Common myeloid progenitor, CD34-positive (primary cell): ENCODE measurements around the gene ATP4B.

Experiments
- CTCF ChIA-PET: fragments of 350-600 bp; sonication (Branson Sonifier 250); formaldehyde crosslinking; loops from one replicate; lab custom pipeline; 2021; ENCODE audit warnings: antibody characterized with exemption; lab: Charles Lee
- POLR2A ChIA-PET: fragments of 350-600 bp; sonication (Branson Sonifier 250); formaldehyde crosslinking; loops from one replicate; lab custom pipeline; 2021; ENCODE audit warnings: antibody characterized with exemption; lab: Charles Lee
- DNase-seq, 3 donors: peaks; one replicate each; pipeline versions ENCODE4 v3.0.0 to v3.0.0-alpha.2; 2013
- H3K27ac ChIP-seq, 2 experiments: 1 replicate in 1 of 2; 2 replicates in 1 of 2; pipeline ENCODE4 v1.7.0; 2013; ENCODE audit warnings: inconsistent platforms in 2 of 2, low read length in 2 of 2, mild to moderate bottlenecking in 2 of 2, low read depth in 1 of 2, moderate library complexity in 1 of 2; ENCODE audit not compliant: severe bottlenecking in 2 of 2, insufficient read depth in 1 of 2, poor library complexity in 1 of 2
- H3K27me3 ChIP-seq, 5 experiments: replicated peaks in 2 of 5; 1 replicate in 3 of 5; 2 replicates in 2 of 5; pipeline versions ENCODE4 v1.6.1 to v1.7.0; 2013; ENCODE audit warnings: low read length in 4 of 5, mild to moderate bottlenecking in 2 of 5, moderate library complexity in 2 of 5, inconsistent platforms in 1 of 5; ENCODE audit not compliant: insufficient read depth in 5 of 5, control insufficient read depth in 4 of 5
- H3K36me3 ChIP-seq, 4 experiments: 1 replicate in 2 of 4; 2 replicates in 2 of 4; pipeline versions ENCODE4 v1.6.1 to v1.7.0; 2013; ENCODE audit warnings: low read length in 3 of 4, control low read depth in 1 of 4, mild to moderate bottlenecking in 1 of 4; ENCODE audit not compliant: control insufficient read depth in 4 of 4, insufficient read depth in 4 of 4
- H3K4me1 ChIP-seq, 4 experiments: 1 replicate in 3 of 4; 2 replicates in 1 of 4; pipeline versions ENCODE4 v1.6.1 to v1.7.1; 2013; ENCODE audit warnings: low read length in 3 of 4, mild to moderate bottlenecking in 3 of 4, control low read depth in 1 of 4, inconsistent platforms in 1 of 4, moderate library complexity in 1 of 4; ENCODE audit not compliant: control insufficient read depth in 4 of 4, insufficient read depth in 4 of 4; ENCODE audit errors: control extremely low read depth in 1 of 4
- H3K4me3 ChIP-seq, 7 experiments: 1 replicate in 4 of 7; 2 replicates in 3 of 7; pipeline versions ENCODE4 v1.5.1 to v1.7.0; 2013; ENCODE audit warnings: mild to moderate bottlenecking in 7 of 7, low read length in 6 of 7, moderate library complexity in 6 of 7, inconsistent platforms in 2 of 7, low read depth in 2 of 7, control low read depth in 1 of 7; ENCODE audit not compliant: insufficient read depth in 4 of 7, control insufficient read depth in 1 of 7; ENCODE audit errors: extremely low read depth in 1 of 7
- H3K9me3 ChIP-seq, 5 experiments: 1 replicate in 4 of 5; 2 replicates in 1 of 5; pipeline versions ENCODE4 v1.6.1 to v1.7.1; 2013; ENCODE audit warnings: low read length in 4 of 5, mild to moderate bottlenecking in 2 of 5, inconsistent platforms in 1 of 5, low read depth in 1 of 5, moderate library complexity in 1 of 5; ENCODE audit not compliant: control insufficient read depth in 4 of 5, insufficient read depth in 2 of 5; ENCODE audit errors: control extremely low read depth in 1 of 5
- WGBS: methylation state at CpG from one replicate; pipeline ENCODE4 v1.1.5; 2013; ENCODE audit not compliant: insufficient coverage; 5-methylcytosine and 5-hydroxymethylcytosine counted together

ATP4B gene

DNA sequence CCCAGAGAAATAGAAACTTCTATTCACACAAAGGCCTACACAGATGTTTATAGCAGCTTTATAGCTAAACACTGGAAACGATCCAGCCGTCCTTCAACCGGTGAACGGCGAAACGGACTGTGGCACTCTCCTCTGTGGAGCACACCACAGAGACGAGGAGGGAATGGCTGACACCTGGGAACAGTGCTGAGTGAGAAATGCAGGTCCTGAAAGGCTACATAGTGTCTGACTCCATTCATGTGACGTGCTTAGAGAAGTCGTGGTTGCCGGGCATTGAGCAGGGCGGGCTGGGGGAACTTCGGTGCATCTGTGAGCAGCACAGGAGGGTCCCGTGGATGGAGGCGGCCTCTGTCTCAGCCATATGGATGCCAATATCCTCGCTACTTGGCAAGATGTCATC lies 5.9 kb upstream of the ATP4B start:
- Histone ChIP-seq H3K9me3 (peaks cover 0 to 14% (median 4%) of the 10 kb centered on the region in 5 experiments), H3K27me3 (peaks cover 0 to 2% (median 2%) of the 10 kb centered on the region in 5 experiments), H3K4me3 (no peak overlapping the region), H3K36me3 (no peaks in the 10 kb centered on the region), H3K4me1 (no peaks in the 10 kb centered on the region), H3K27ac (no peak overlapping the region)
- WGBS, result 91% methylated on average over 14 of the region's 15 CpGs
- POLR2A ChIA-PET, result no interaction called here
- DNase-seq, result peak in 1 of 3 donors; percentile 10
- CTCF ChIA-PET, result no interaction called here

DNA sequence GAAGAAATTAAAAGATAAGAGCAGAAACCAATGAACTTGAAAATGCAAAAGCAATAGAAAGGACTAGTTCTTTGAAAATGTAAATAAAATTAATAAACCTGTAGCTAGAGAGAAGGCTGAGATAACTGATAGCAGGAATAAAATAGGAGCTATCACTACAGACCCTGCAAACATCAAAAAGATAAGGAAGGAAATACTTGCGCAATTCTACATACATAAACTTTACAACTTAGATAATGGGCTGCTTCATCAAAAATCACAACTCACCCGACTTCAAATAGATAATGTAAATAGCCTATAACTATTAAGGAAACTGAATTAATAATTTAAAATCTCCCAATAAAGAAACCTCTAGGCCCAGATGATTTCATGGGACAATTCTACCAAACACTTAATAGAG lies 3.5 kb upstream of the ATP4B start:
- POLR2A ChIA-PET, result no interaction called here
- Histone ChIP-seq H3K9me3 (peaks cover 0 to 14% (median 4%) of the 10 kb centered on the region in 5 experiments), H3K36me3 (no peaks in the 10 kb centered on the region), H3K4me1 (no peaks in the 10 kb centered on the region), H3K27me3 (peaks cover 0 to 2% (median 2%) of the 10 kb centered on the region in 5 experiments), H3K27ac (no peak overlapping the region), H3K4me3 (no peak overlapping the region)
- CTCF ChIA-PET, result interaction anchor here (1.5 to 1.6 kb wide), 2 partner anchors 10 to 63 kb away, joined by 3 to 4 read pairs; no protein-coding TSS in a partner anchor
- DNase-seq, result no peak
- no CpG with 5 or more reads among the region's 2 CpGs for WGBS

DNA sequence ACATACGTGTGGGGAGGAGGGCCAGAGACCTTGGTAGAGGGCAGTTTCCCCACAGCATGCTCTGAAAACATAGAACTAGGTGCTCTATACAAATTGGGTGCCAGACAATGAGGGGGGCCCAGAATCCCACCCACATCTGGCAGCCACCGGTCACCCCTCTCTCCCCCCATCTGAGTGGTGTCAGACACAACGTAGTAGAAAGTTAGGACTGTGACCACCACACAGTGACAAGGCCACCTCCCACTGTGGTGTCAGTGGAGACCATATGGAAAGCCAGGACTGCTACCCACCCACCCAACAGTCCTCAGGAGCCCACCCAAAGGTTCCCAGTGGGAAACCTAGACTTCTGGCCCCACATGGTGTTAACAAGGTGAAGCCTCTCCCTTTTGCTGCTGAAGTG lies 2.1 kb upstream of the ATP4B start:
- no peak overlapping the region for H3K4me3 ChIP-seq
- DNase-seq, result no peak
- H3K27ac ChIP-seq, result no peak overlapping the region
- H3K36me3 ChIP-seq, result no peaks in the 10 kb centered on the region
- CTCF ChIA-PET, result interaction anchor here (1.5 kb wide), 1 partner anchor 65 kb away, joined by 4 read pairs; no protein-coding TSS in a partner anchor
- peaks cover 0 to 2% (median 2%) of the 10 kb centered on the region in 5 experiments for H3K27me3 ChIP-seq
- 100% methylated on average over 2 of the region's 3 CpGs for WGBS
- peaks cover 0 to 14% (median 4%) of the 10 kb centered on the region in 5 experiments for H3K9me3 ChIP-seq
- POLR2A ChIA-PET, result no interaction called here
- no peaks in the 10 kb centered on the region for H3K4me1 ChIP-seq

DNA sequence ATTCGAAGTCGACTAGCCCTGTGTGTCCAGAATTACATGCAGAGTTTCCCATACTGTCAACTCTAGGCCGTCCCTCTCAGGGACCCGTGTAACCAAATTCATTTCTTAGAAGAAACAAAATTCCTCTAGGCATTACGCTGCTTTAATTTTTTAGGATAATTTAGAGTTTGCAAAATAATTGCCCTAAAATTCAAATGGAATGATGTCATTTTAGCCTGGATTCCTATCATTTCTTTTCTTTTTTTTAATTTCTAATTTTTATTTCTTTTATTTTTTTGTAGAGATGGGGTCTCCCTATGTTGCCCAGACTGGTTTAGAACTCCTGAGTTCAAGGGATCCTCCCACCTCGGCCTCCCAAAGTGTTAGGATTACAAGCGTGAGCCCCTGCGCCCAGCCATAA lies 1.3 kb upstream of the ATP4B start:
- Histone ChIP-seq H3K27me3 (peaks cover 0 to under 1% (median 0%) of the 10 kb centered on the region in 5 experiments), H3K9me3 (peaks cover 0 to 14% (median 4%) of the 10 kb centered on the region in 5 experiments), H3K4me1 (no peaks in the 10 kb centered on the region), H3K4me3 (no peak overlapping the region), H3K27ac (no peak overlapping the region), H3K36me3 (no peaks in the 10 kb centered on the region)
- DNase-seq, result no peak
- WGBS, result 100% methylated on average over 3 of the region's 8 CpGs
- ChIA-PET CTCF (no interaction called here), POLR2A (no interaction called here)

DNA sequence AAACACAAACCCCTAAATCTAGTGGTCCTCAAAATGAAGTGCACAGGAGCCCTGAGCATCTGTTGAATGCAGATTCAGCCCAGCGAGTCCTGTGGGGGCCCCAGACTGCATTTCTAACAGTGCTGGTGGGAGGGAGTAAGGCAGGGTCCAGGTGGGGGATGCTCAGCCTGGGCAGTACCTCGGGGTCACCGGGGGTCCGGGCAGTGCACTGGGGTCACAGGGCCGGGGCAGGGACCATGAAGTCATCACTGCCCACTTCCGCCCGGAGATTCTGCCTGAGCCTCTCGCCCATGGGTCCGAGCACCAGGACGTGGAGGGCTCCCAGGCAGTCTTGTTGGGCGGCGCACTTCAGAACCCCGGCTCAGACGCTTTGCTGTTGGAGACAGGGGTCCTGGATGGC lies 838 bp upstream of the ATP4B start:
- no peak overlapping the region for H3K4me3 ChIP-seq
- 75% methylated on average over 12 of the region's 14 CpGs for WGBS

DNA sequence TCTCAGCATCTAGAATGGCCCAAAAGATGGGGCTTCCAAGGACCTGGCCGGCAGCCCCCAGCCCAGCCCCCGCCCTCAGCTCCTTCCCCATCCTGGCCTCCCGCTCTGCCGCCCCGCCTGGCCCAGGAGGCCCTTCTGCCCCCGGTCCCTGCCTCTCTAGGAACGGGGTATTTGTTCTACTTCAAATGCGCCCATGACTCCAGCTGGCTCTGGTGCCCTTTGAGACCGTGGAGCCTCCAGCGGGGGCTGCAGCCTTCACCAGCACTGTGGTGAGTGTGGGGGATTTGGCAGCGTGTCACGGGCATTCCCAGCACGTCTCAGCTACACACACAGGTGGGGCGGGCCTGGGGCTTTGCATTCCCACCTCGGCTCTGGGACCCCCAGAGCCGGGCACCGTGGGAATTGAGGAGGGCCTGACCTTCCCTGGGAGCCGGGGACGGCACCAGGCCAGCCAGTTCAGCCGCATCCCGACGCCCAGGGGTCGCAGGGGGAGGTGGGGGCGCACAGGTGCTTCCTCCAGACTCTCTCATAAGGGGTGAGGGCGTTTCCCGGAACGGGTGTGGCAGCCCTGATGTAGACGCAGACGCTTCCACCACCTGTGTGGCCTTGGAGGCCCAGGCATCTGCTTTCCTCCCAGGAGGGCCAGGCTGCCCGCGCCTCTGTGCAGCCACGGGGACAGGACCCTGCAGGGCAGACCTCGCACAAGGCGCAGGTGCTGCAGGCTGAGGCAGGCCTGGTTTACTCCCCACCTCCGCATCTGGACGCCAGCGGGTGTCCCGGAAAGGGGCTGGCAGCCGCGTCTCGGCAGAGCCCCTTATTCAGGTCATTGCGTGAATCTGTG lies 947 bp downstream of the ATP4B start:
- no peak for DNase-seq
- H3K36me3 ChIP-seq, result no peaks in the 10 kb centered on the region
- POLR2A ChIA-PET, result no interaction called here
- peaks cover 0 to 13% (median 4%) of the 10 kb centered on the region in 5 experiments for H3K9me3 ChIP-seq
- peaks cover 0 to 7% (median 0%) of the 10 kb centered on the region in 4 experiments for H3K4me1 ChIP-seq
- no peak overlapping the region for H3K27ac ChIP-seq
- no peaks in the 10 kb centered on the region for H3K27me3 ChIP-seq
- CTCF ChIA-PET, result no interaction called here
- 89% methylated on average over 35 of the region's 42 CpGs for WGBS
- H3K4me3 ChIP-seq, result no peak overlapping the region

More for the DNA sequence above, 838 bp upstream of the ATP4B start:
- Histone ChIP-seq H3K4me1 (peaks cover 0 to 1% (median 0%) of the 10 kb centered on the region in 4 experiments), H3K27ac (no peak overlapping the region), H3K36me3 (no peaks in the 10 kb centered on the region), H3K27me3 (no peaks in the 10 kb centered on the region), H3K9me3 (peaks cover 0 to 14% (median 4%) of the 10 kb centered on the region in 5 experiments)
- no peak for DNase-seq
- ChIA-PET CTCF (no interaction called here), POLR2A (no interaction called here)

DNA sequence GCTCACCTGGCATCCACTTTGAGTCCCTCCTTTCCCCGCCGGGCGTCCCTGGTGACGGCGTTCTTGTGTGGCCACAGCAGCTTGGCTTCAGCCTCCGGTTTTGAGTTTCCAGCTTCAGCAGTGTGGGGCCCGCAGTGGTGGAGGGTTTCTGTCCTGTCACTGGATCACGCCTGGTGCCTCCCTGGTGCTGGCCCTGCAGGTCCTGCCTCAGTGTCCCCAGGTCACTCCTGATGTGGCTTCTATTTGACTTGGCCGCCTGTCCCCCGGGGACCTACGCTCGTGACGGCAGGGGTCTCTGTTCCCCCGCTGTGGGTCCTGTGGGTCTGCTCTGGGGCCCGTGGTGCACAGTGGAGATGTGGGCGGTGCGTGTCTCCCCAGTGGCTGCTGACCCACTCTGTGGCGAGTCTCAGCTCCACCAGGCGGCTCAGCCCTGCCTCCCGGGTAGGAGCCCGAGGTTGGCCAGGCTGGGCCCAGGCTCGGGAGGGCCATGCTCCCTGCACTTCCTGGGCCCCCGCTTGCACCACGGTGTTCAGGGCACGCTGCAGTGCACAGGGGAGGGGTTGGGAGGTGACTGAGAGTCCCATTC lies 1.9 kb downstream of the ATP4B start:
- CTCF ChIA-PET, result interaction anchor here (1.2 kb wide), 1 partner anchor 10 kb away, joined by 3 read pairs; no protein-coding TSS in a partner anchor
- POLR2A ChIA-PET, result no interaction called here
- Histone ChIP-seq H3K36me3 (no peaks in the 10 kb centered on the region), H3K27me3 (no peaks in the 10 kb centered on the region), H3K9me3 (peaks cover 0 to 4% (median 0%) of the 10 kb centered on the region in 5 experiments), H3K27ac (no peak overlapping the region), H3K4me1 (peaks cover 0 to 7% (median 0%) of the 10 kb centered on the region in 4 experiments), H3K4me3 (no peak overlapping the region)
- no peak for DNase-seq
- 96% methylated on average over 20 of the region's 25 CpGs for WGBS
